Measurements from ENCODE around the gene CEP95. TPM values are rescaled to one million over a fixed set of nuclear protein-coding genes. Genes with fewer than 3 reads are reported as not detected.

Gene CEP95, protein sequence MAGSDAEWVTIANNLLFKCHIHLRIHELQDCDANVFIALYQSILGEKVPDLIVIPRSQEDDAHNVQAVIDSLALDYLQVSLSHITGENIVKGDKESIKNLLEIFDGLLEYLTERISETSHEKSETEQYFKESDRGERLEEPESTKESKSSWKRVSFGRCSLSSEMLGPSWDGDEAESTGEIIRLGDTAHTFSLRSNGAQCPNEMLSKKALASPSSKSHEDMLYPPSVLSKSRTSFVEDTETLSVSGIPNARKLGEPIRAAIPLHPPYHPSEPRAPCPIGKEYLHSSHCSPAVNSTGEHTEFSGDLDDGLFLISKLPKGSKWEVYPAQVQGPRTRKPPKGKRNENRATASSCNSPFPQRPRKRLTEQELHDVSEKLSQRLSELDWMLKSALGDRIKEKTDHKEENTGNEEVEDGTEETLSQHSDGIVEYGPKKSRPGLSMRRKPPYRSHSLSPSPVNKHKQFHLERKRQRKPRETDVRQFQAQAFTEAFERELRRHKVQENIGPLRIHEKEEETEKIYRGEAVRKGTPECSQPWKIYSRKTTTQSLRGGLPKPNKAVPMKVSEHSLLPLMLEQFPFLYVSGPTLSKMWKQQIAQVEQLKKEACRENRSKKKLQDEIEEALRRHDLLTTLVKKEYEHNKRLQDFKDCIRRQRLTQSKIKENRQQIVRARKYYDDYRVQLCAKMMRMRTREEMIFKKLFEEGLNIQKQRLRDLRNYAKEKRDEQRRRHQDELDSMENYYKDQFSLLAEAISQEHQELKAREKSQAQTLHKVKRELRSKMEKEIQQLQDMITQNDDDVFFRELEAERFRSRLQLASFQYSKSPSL
- total RNA-seq (2022; extraction: Qiagen RNA extraction; ENCODE audit: low read depth): 31.7 to 37.2 TPM (median 33.4 TPM) in 5 replicates

DNA sequence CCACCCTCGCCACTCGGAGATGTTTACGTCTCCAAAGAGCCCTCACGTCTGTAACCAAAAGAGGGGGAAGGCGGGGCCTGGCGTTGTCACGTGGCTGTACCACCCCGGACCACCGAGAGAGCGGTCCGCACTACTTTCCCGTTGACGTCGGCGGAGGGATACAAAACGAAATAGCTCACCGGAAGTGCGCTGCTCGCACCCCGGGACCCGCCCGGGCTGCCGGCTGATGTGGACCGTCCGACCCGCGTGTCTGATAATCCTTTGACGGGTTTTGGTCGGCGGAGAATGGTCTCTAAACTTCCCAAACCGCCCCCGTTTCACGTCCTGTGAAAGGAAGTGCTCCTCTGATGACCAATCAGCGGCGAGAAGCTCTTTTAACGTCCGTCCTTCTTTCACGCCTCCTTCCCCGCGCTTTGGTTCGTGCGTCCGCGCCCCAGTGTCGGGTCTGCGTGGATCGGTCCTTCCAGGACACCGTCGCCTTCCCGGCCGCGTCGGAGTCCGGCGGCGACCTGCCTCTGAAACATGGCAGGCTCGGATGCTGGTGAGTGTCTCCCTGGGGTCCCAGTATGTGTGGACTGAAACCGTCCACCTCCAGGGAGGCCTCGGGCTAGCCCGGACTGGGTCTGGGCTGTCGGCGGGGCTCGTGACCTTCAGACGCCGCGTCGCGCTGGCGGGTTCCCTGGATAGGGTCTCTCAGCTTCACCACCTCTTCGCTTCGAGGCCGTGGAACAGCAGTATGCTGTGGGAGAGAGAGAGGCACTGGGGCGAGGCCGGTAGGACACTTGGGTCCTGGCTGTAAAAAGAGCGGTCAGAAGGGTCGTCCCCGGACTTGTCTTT, at the start of gene CEP95:
TSS of gene CEP95 (plus strand) at position 402 of the 837 bp plus-strand sequence. CDS start at position 523, 121 bp downstream.

DNA sequence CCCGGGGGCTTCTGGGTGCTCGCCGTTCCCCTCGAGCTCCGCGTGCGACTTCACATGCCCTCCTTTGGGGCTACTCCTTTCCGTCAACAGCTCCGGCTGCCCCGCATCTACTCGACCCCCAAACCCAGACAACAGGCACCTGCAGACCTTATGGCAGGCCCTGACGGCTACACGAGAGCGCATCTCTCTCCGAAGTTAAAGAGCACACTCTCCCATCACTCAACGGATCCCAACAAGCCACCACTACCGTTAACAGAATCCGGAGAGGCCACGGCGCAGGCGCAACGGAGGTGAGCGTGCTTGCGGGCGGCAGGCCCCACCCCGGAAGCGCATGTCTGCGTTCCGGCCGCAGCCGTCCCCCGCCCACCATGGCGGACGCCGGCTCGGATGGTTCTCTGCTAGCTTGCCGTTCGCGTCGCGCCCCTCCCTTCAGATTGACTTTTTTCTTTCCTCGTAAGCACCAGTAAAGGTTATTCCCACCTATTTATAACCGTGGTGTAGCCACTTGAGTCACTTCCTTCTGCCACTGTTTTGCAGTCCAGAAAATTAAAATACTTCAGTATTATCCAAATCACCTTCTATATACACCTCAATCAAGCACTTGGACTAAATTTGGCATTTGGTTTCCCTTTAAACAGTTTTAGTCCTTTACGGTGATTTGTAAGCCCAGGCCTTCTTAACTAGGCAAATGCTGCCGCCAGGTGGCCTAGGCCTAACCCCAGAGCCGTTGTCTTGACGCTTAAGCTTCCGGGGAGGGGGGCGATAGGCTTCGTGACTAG, 9.8 kb upstream of the CEP95 start, which contains the start of gene POLG2:
TSS of gene POLG2 (minus strand) at position 269 of the 779 bp plus-strand sequence. CDS start at position 183, 86 bp downstream.

DNA sequence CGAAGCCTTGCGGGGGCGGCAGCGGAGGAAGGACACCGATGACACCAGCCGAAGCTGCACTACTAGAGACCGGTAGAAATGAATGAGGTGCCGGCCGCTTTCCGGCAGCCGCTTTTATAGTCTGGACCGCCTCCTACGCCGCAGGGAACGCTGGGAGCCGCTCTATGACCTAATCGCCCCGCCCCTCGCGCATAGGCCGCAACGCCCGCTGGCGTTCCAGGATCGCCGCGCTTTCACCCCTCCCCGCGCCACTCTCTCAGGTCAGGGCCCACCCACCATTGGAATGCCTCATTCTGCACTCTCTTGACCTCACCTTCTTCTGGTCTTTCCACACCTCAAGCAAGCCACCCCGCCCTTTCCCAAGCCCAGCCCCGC, 589 bp upstream of the CEP95 start, which contains the start of gene DDX5:
TSS of gene DDX5 (minus strand) at position 89 of the 375 bp plus-strand sequence. CDS start 170 bp downstream, outside the sequence.

Other genes starting within 250 kb of the CEP95 start
- gene TEX2, start 243.7 kb upstream of the CEP95 start, total RNA-seq (2022; extraction: Qiagen RNA extraction; ENCODE audit: low read depth): 9.4 to 12.5 TPM (median 11.3 TPM) in 5 replicates
- 0.03 to 0.17 TPM in 2 of 5 replicates, not detected in the others for gene PECAM1, start 116.1 kb upstream of the CEP95 start, total RNA-seq (2022; extraction: Qiagen RNA extraction; ENCODE audit: low read depth)
- gene MILR1, start 57.9 kb upstream of the CEP95 start, total RNA-seq (2022; extraction: Qiagen RNA extraction; ENCODE audit: low read depth): 1.0 to 2.1 TPM (median 1.6 TPM) in 5 replicates
- 11.7 to 19.3 TPM (median 18.0 TPM) in 5 replicates for gene POLG2, start 9.9 kb upstream of the CEP95 start, total RNA-seq (2022; extraction: Qiagen RNA extraction; ENCODE audit: low read depth)
- gene DDX5, start 688 bp upstream of the CEP95 start, total RNA-seq (2022; extraction: Qiagen RNA extraction; ENCODE audit: low read depth): 628 to 1,122 TPM (median 653 TPM) in 5 replicates
- gene SMURF2, start 155.3 kb downstream of the CEP95 start, total RNA-seq (2022; extraction: Qiagen RNA extraction; ENCODE audit: low read depth): 19.9 to 32.4 TPM (median 27.9 TPM) in 5 replicates